HepG2 (cell line): Measurements from ENCODE around the gene EPC1. TPM values are rescaled to one million over a fixed set of nuclear protein-coding genes. Genes with fewer than 3 reads are reported as not detected.

Experiments
- ATAC-seq: fragments of 200-7000 bp; cut with Tn5 transposase; 3 replicates; pipeline ENCODE4 v1.9.1; 2020; ENCODE audit warnings: mild to moderate bottlenecking, moderate library complexity
- BruUV-seq: library from RNA; stranded (reverse); fragments of 400-500 nt; replicated peaks from 2 replicates; lab custom pipeline; 2021; lab: Mats Ljungman, UMichigan
- CTCF ChIA-PET: fragments of 300-600 bp; formaldehyde crosslinking; extraction: SDS; loops from one replicate; lab custom pipeline; 2021; ENCODE audit warnings: low total read pairs, inconsistent platforms, low intra/inter-chr PET ratio; lab: Yijun Ruan, JAX
- POLR2A ChIA-PET: fragments of 350-600 bp; sonication (Branson Sonifier 250); formaldehyde crosslinking; loops from one replicate; lab custom pipeline; 2020; ENCODE audit warnings: antibody characterized with exemption, inconsistent platforms; lab: Yijun Ruan, JAX
- DNase-seq: peaks from one replicate; pipeline ENCODE4 v3.0.0-alpha.2; 2015; ENCODE audit warnings: low spot score
- FAIRE-seq: peaks from 3 replicates; lab custom pipeline; 2011; peaks lifted over from hg19 to GRCh38; lab: Jason Lieb, UNC
- H2AFZ ChIP-seq: one replicate; pipeline ENCODE4 v1.6.1; 2011; ENCODE audit warnings: low read length, inconsistent platforms
- H3K27ac ChIP-seq: fragments of 300-600 bp; 3 replicates; pipeline ENCODE4 v1.8.0; 2011; ENCODE audit warnings: mixed run types, mild to moderate bottlenecking, mixed read lengths, low read length, inconsistent platforms; ENCODE audit not compliant: insufficient read depth; ENCODE audit errors: extremely low read length
- H3K27me3 ChIP-seq, 2 experiments: fragments of 200-600 bp in 1 of 2; 2 replicates in 1 of 2; 3 replicates in 1 of 2; pipeline versions ENCODE4 v1.6.0 to v1.8.0; 2011; ENCODE audit warnings: low read length in 2 of 2, mild to moderate bottlenecking in 2 of 2, moderate library complexity in 2 of 2, inconsistent platforms in 1 of 2; ENCODE audit not compliant: insufficient read depth in 2 of 2, control insufficient read depth in 1 of 2
- H3K36me3 ChIP-seq, 2 experiments: fragments of 200-600 bp in 1 of 2; replicated peaks in 1 of 2; 2 replicates in 1 of 2; 3 replicates in 1 of 2; pipeline versions ENCODE4 v1.5.1 to v1.8.0; 2011; ENCODE audit warnings: low read length in 2 of 2, inconsistent platforms in 1 of 2; ENCODE audit not compliant: insufficient read depth in 2 of 2, control insufficient read depth in 1 of 2
- H3K4me1 ChIP-seq: 2 replicates; pipeline ENCODE4 v1.5.1; 2012; ENCODE audit warnings: low read length, inconsistent platforms; ENCODE audit not compliant: insufficient read depth
- H3K4me2 ChIP-seq: 2 replicates; pipeline ENCODE4 v1.6.0; 2011; ENCODE audit warnings: low read depth, low read length, inconsistent platforms
- H3K4me3 ChIP-seq, 3 experiments: fragments of 200-600 bp in 1 of 3; sonication (generic), shearing (Covaris generic) in 1 of 3; replicated peaks in 1 of 3; 2 replicates each; pipeline ENCODE4 v1.5.1; 2011 to 2016; ENCODE audit warnings: low read length in 3 of 3, inconsistent platforms in 2 of 3, low read depth in 2 of 3, mild to moderate bottlenecking in 2 of 3, control low read depth in 1 of 3, mixed read lengths in 1 of 3; ENCODE audit not compliant: insufficient read depth in 1 of 3
- H3K79me2 ChIP-seq: one replicate; pipeline ENCODE4 v1.6.1; 2011; ENCODE audit warnings: low read length, inconsistent platforms; ENCODE audit not compliant: insufficient read depth
- H3K9ac ChIP-seq: 2 replicates; pipeline ENCODE4 v1.6.0; 2011; ENCODE audit warnings: mild to moderate bottlenecking, low read depth, low read length, inconsistent platforms; ENCODE audit not compliant: insufficient read depth
- H3K9me3 ChIP-seq: 2 replicates; pipeline ENCODE4 v1.5.1; 2012; ENCODE audit warnings: mild to moderate bottlenecking, low read length
- H4K20me1 ChIP-seq: 2 replicates; pipeline ENCODE4 v1.6.0; 2011; ENCODE audit warnings: inconsistent platforms, mild to moderate bottlenecking, low read length, moderate library complexity; ENCODE audit not compliant: insufficient read depth
- CREM ChIP-seq, 2 experiments: sonication (generic) in 1 of 2; formaldehyde crosslinking in 1 of 2; IDR thresholded peaks; 2 replicates each; pipeline versions ENCODE4 v1.4.0 to v1.6.1; 2016 to 2020; ENCODE audit warnings: antibody characterized with exemption in 1 of 2, mild to moderate bottlenecking in 1 of 2, missing genetic modification reagents in 1 of 2
- ESRRA ChIP-seq: sonication (generic); formaldehyde crosslinking; IDR thresholded peaks from 2 replicates; pipeline ENCODE4 v1.5.1; 2020; ENCODE audit warnings: mild to moderate bottlenecking, low read depth, missing genetic modification reagents
- FOXP1 ChIP-seq, 2 experiments: fragments of 450-650 bp in 1 of 2; IDR thresholded peaks; 2 replicates each; pipeline ENCODE4 v1.6.1; 2017 to 2018; ENCODE audit warnings: antibody characterized with exemption in 1 of 2
- KAT2B ChIP-seq: fragments of 150-350 bp; IDR thresholded peaks from 2 replicates; pipeline ENCODE4 v1.6.1; 2014; ENCODE audit warnings: low read depth, low read length, borderline replicate concordance
- KDM5B ChIP-seq: sonication (generic); formaldehyde crosslinking; IDR thresholded peaks from 2 replicates; pipeline ENCODE4 v1.4.0; 2020; ENCODE audit warnings: missing genetic modification reagents, mild to moderate bottlenecking, borderline replicate concordance
- MAF1 ChIP-seq: sonication (generic); formaldehyde crosslinking; IDR thresholded peaks from 2 replicates; pipeline ENCODE4 v1.5.0; 2020; ENCODE audit warnings: missing genetic modification reagents, borderline replicate concordance
- MTA3 ChIP-seq: sonication (generic); formaldehyde crosslinking; IDR thresholded peaks from 2 replicates; pipeline ENCODE4 v1.4.0; 2020; ENCODE audit warnings: missing genetic modification reagents
- MXD3 ChIP-seq: IDR thresholded peaks from 2 replicates; pipeline ENCODE4 v1.6.1; 2016; ENCODE audit warnings: mild to moderate bottlenecking, missing biosample characterization, missing genetic modification reagents
- PITX1 ChIP-seq: sonication (generic); formaldehyde crosslinking; IDR thresholded peaks from 2 replicates; pipeline ENCODE4 v1.5.1; 2020; ENCODE audit warnings: mild to moderate bottlenecking, missing genetic modification reagents
- RXRA ChIP-seq: sonication (generic); formaldehyde crosslinking; IDR thresholded peaks from 2 replicates; pipeline ENCODE4 v1.5.1; 2020; ENCODE audit warnings: missing genetic modification reagents
- SMARCC2 ChIP-seq: fragments of 450-650 bp; IDR thresholded peaks from 2 replicates; pipeline ENCODE4 v1.6.1; 2017; ENCODE audit warnings: antibody characterized with exemption, mild to moderate bottlenecking
- ZNF713 ChIP-seq: sonication (generic); formaldehyde crosslinking; IDR thresholded peaks from 2 replicates; pipeline ENCODE4 v1.4.0; 2020; ENCODE audit warnings: mild to moderate bottlenecking, missing genetic modification reagents
- WGBS: methylation state at CpG from one replicate; pipeline ENCODE4 v1.1.6; 2017; ENCODE audit warnings: low lambda C conversion rate; 5-methylcytosine and 5-hydroxymethylcytosine counted together
- in situ Hi-C: cut with HindIII; loops from 2 replicates; pipeline ENCODE4 v1.10.0; 2017; ENCODE audit warnings: low pct_unique_long_range_greater_than_20kb; ENCODE audit not compliant: extremely low pct_ligation_motif_present
- intact Hi-C: fragments of 100-400 bp; cut with micrococcal nuclease; formaldehyde crosslinking; loops from one replicate; pipeline ENCODE4 v1.10.0; 2022; ENCODE audit not compliant: unreplicated experiment
- polyA plus RNA-seq, 8 experiments: library from polyadenylated mRNA; depleted of rRNA in 3 of 8; stranded (reverse) in 7 of 8; unstranded in 1 of 8; fragments of >200 nt; fragmentation: Illumina TruSeq in 4 of 8; extraction: Trizol in 4 of 8; gene quantifications; 2 replicates each; pipeline versions ENCODE4 v1.2.1 to v1.2.3, GENCODE V29; 2011 to 2016; ENCODE audit warnings: low read depth in 4 of 8, missing spikeins in 1 of 8, mixed read lengths in 1 of 8; ENCODE audit not compliant: insufficient read depth in 1 of 8
- total RNA-seq, 5 experiments: library from RNA; depleted of rRNA; stranded (reverse); fragments of >200 nt; fragmentation: Illumina TruSeq; extraction: Trizol; gene quantifications; 2 replicates each; pipeline ENCODE4 v1.2.3, GENCODE V29; 2016; ENCODE audit warnings: low read depth in 1 of 5
- TF ChIP-seq, protein P1 (sequence below): sonication (generic); formaldehyde crosslinking; IDR thresholded peaks from 2 replicates; pipeline ENCODE4 v1.5.1; 2020; ENCODE audit warnings: missing genetic modification reagents, mild to moderate bottlenecking, borderline replicate concordance
- TF ChIP-seq, protein P2 (sequence below), 2 experiments: fragments of 450-650 bp in 1 of 2; sonication (generic) in 1 of 2; formaldehyde crosslinking in 1 of 2; IDR thresholded peaks; 2 replicates each; pipeline versions ENCODE4 v1.6.1 to v1.8.0; 2016 to 2022; ENCODE audit warnings: antibody characterized with exemption in 1 of 2, mild to moderate bottlenecking in 1 of 2, missing genetic modification reagents in 1 of 2

Gene EPC1
- total and polyA plus RNA-seq, 2 of the 13 experiments (the other 11 are each of a cell fraction or from before 2014, with no cell fraction given): 28.7 to 44.2 TPM

- 0% methylated on average over 1 of the region's 1 CpG for WGBS
- no peak overlapping the region for H3K9ac ChIP-seq
- no peak overlapping the region for H3K27ac ChIP-seq
- H3K4me3 ChIP-seq: no peak overlapping the region
- no TSS peak for BruUV-seq
- H3K4me2 ChIP-seq: no peak overlapping the region
- POLR2A ChIA-PET: no interaction called here
- in situ Hi-C loops (no loop called here), intact Hi-C loops (no loop called here)
- H3K9me3 ChIP-seq: no peaks in the 10 kb centered on the region
- H3K27me3 ChIP-seq: no peaks in the 10 kb centered on the region
- H3K79me2 ChIP-seq: no peaks in the 10 kb centered on the region
- FAIRE-seq (no peak), ATAC-seq (no peak), DNase-seq (no peak)
- no peaks in the 10 kb centered on the region for H3K36me3 ChIP-seq
- CTCF ChIA-PET: no interaction called here
- H3K4me1 ChIP-seq: no peaks in the 10 kb centered on the region
- H4K20me1 ChIP-seq: no peaks in the 10 kb centered on the region
- no peak overlapping the region for H2AFZ ChIP-seq
- no peak for TF ChIP-seq ESRRA
- TF ChIP-seq, protein P1, sequence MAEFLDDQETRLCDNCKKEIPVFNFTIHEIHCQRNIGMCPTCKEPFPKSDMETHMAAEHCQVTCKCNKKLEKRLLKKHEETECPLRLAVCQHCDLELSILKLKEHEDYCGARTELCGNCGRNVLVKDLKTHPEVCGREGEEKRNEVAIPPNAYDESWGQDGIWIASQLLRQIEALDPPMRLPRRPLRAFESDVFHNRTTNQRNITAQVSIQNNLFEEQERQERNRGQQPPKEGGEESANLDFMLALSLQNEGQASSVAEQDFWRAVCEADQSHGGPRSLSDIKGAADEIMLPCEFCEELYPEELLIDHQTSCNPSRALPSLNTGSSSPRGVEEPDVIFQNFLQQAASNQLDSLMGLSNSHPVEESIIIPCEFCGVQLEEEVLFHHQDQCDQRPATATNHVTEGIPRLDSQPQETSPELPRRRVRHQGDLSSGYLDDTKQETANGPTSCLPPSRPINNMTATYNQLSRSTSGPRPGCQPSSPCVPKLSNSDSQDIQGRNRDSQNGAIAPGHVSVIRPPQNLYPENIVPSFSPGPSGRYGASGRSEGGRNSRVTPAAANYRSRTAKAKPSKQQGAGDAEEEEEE (CRISPR knock-in tag): no peak
- no peak for TF ChIP-seq RXRA
- no peak for TF ChIP-seq KAT2B
- TF ChIP-seq MTA3 (CRISPR knock-in tag): no peak
- no peak for TF ChIP-seq MXD3 (CRISPR knock-in tag)
- TF ChIP-seq, protein P2, sequence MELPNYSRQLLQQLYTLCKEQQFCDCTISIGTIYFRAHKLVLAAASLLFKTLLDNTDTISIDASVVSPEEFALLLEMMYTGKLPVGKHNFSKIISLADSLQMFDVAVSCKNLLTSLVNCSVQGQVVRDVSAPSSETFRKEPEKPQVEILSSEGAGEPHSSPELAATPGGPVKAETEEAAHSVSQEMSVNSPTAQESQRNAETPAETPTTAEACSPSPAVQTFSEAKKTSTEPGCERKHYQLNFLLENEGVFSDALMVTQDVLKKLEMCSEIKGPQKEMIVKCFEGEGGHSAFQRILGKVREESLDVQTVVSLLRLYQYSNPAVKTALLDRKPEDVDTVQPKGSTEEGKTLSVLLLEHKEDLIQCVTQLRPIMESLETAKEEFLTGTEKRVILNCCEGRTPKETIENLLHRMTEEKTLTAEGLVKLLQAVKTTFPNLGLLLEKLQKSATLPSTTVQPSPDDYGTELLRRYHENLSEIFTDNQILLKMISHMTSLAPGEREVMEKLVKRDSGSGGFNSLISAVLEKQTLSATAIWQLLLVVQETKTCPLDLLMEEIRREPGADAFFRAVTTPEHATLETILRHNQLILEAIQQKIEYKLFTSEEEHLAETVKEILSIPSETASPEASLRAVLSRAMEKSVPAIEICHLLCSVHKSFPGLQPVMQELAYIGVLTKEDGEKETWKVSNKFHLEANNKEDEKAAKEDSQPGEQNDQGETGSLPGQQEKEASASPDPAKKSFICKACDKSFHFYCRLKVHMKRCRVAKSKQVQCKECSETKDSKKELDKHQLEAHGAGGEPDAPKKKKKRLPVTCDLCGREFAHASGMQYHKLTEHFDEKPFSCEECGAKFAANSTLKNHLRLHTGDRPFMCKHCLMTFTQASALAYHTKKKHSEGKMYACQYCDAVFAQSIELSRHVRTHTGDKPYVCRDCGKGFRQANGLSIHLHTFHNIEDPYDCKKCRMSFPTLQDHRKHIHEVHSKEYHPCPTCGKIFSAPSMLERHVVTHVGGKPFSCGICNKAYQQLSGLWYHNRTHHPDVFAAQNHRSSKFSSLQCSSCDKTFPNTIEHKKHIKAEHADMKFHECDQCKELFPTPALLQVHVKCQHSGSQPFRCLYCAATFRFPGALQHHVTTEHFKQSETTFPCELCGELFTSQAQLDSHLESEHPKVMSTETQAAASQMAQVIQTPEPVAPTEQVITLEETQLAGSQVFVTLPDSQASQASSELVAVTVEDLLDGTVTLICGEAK (IDR thresholded peaks at IDR 0.05): no peak
- TF ChIP-seq, protein P2 (CRISPR knock-in tag; IDR thresholded peaks at IDR 0.05): no peak
- TF ChIP-seq SMARCC2: no peak
- TF ChIP-seq PITX1 (CRISPR knock-in tag): no peak
- no peak for TF ChIP-seq FOXP1 (IDR thresholded peaks at IDR 0.05)
- TF ChIP-seq FOXP1 (CRISPR knock-in tag; IDR thresholded peaks at IDR 0.05): no peak
- TF ChIP-seq MAF1: no peak
- no peak for TF ChIP-seq ZNF713 (CRISPR knock-in tag)
- TF ChIP-seq KDM5B (CRISPR knock-in tag): no peak
- TF ChIP-seq CREM (IDR thresholded peaks at IDR 0.05): no peak
- no peak for TF ChIP-seq CREM (CRISPR knock-in tag; IDR thresholded peaks at IDR 0.05)
Measured at GRCh38 chr10:32232378-32232777, 114.6 kb downstream of the EPC1 start.
